Measurements from ENCODE around the gene AKAP13. TPM values are rescaled to one million over a fixed set of nuclear protein-coding genes. Genes with fewer than 3 reads are reported as not detected.

AKAP13 gene
- total RNA-seq, 2 experiments from 2014 or later = 198 to 220 TPM

- peaks cover 43% of the 10 kb centered on the region for H3K4me1 Mint-ChIP-seq
- POLR2A ChIA-PET = interaction anchor here (2.2 kb wide), 1 partner anchor 21 kb away, joined by 6 read pairs; the partner anchor contains the start of gene AKAP13
- DNase-seq (no peak), ATAC-seq (ENCODE audit: low read depth) (peak; percentile 45)
- no peaks in the 10 kb centered on the region for H3K9me3 Mint-ChIP-seq
- peak overlapping the region; percentile 34 for H3K4me3 Mint-ChIP-seq
- H3K27me3 Mint-ChIP-seq = no peaks in the 10 kb centered on the region
- no peaks in the 10 kb centered on the region for H3K36me3 Mint-ChIP-seq
- H3K27ac Mint-ChIP-seq = peak overlapping the region; percentile 17
Measured at GRCh38 chr15:85401108-85401774, 20.8 kb downstream of the AKAP13 start.

- peaks cover 49% of the 10 kb centered on the region for H3K4me1 Mint-ChIP-seq
- H3K27me3 Mint-ChIP-seq = no peaks in the 10 kb centered on the region
- POLR2A ChIA-PET = interaction anchor here (0.5 to 0.7 kb wide), 2 partner anchors 21 to 36 kb away, joined by 3 read pairs; no protein-coding TSS in a partner anchor
- peak overlapping the region; percentile 34 for H3K4me3 Mint-ChIP-seq
- DNase-seq (no peak), ATAC-seq (ENCODE audit: low read depth) (no peak)
- no peaks in the 10 kb centered on the region for H3K9me3 Mint-ChIP-seq
- H3K36me3 Mint-ChIP-seq = no peaks in the 10 kb centered on the region
- H3K27ac Mint-ChIP-seq = peak overlapping the region; percentile 19
Measured at GRCh38 chr15:85402195-85402881, 21.9 kb downstream of the AKAP13 start.

GRCh38 chr15:85403745-85404144 is 23.3 kb downstream of the AKAP13 start:
- Mint-ChIP-seq H3K36me3 (no peaks in the 10 kb centered on the region), H3K4me1 (peaks cover 59% of the 10 kb centered on the region), H3K4me3 (no peak overlapping the region), H3K9me3 (no peaks in the 10 kb centered on the region), H3K27ac (no peak overlapping the region), H3K27me3 (no peaks in the 10 kb centered on the region)
- ATAC-seq (ENCODE audit: low read depth) (no peak), DNase-seq (no peak)
- POLR2A ChIA-PET = interaction anchor here (0.8 to 1.1 kb wide), 2 partner anchors 10 to 107 kb away, joined by 3 to 4 read pairs; no protein-coding TSS in a partner anchor

- Mint-ChIP-seq H3K9me3 (no peaks in the 10 kb centered on the region), H3K36me3 (no peaks in the 10 kb centered on the region), H3K27me3 (no peaks in the 10 kb centered on the region), H3K27ac (peak overlapping the region; percentile 13), H3K4me1 (peaks cover 61% of the 10 kb centered on the region), H3K4me3 (no peak overlapping the region)
- no peak for ATAC-seq (ENCODE audit: low read depth)
- no peak for DNase-seq
- POLR2A ChIA-PET = interaction anchor here (0.8 to 1.1 kb wide), 4 partner anchors 9 to 44 kb away, joined by 3 to 6 read pairs (median 4); no protein-coding TSS in a partner anchor
Measured at GRCh38 chr15:85404176-85404917, 23.9 kb downstream of the AKAP13 start.

GRCh38 chr15:85404918-85405866 is 24.8 kb downstream of the AKAP13 start:
- Mint-ChIP-seq H3K27me3 (no peaks in the 10 kb centered on the region), H3K36me3 (peaks cover 2% of the 10 kb centered on the region), H3K4me3 (no peak overlapping the region), H3K4me1 (peaks cover 63% of the 10 kb centered on the region), H3K27ac (peak overlapping the region; percentile 13), H3K9me3 (no peaks in the 10 kb centered on the region)
- POLR2A ChIA-PET = interaction anchor here (0.8 to 1.1 kb wide), 3 partner anchors 8 to 44 kb away, joined by 3 to 6 read pairs (median 4); no protein-coding TSS in a partner anchor
- ATAC-seq (ENCODE audit: low read depth) = no peak
- no peak for DNase-seq

- H3K27ac Mint-ChIP-seq = peak overlapping the region; percentile 59
- no peak for DNase-seq
Measured at GRCh38 chr15:85406916-85407315, 26.5 kb downstream of the AKAP13 start.

GRCh38 chr15:85407421-85408269 is 27.2 kb downstream of the AKAP13 start:
- POLR2A ChIA-PET = interaction anchor here (1.7 to 2.5 kb wide), 2 partner anchors 27 to 77 kb away, joined by 9 read pairs; partner anchors contain the start of gene AKAP13

More at GRCh38 chr15:85406916-85407315, 26.5 kb downstream of the AKAP13 start:
- ATAC-seq (ENCODE audit: low read depth) = no peak
- POLR2A ChIA-PET = interaction anchor here (2.5 kb wide), 1 partner anchor 26 kb away, joined by 9 read pairs; the partner anchor contains the start of gene AKAP13
- Mint-ChIP-seq H3K4me3 (no peak overlapping the region), H3K4me1 (peaks cover 63% of the 10 kb centered on the region), H3K36me3 (peaks cover 11% of the 10 kb centered on the region), H3K27me3 (no peaks in the 10 kb centered on the region), H3K9me3 (no peaks in the 10 kb centered on the region)

GRCh38 chr15:85408270-85408746 is 27.9 kb downstream of the AKAP13 start:
- peak overlapping the region; percentile 69 for H3K4me3 Mint-ChIP-seq
- DNase-seq = no peak
- H3K36me3 Mint-ChIP-seq = peaks cover 11% of the 10 kb centered on the region
- POLR2A ChIA-PET = interaction anchor here (1.7 to 2.5 kb wide), 2 partner anchors 28 to 77 kb away, joined by 9 read pairs; partner anchors contain the start of gene AKAP13
- peaks cover 63% of the 10 kb centered on the region for H3K4me1 Mint-ChIP-seq
- ATAC-seq (ENCODE audit: low read depth) = peak; percentile 62
- H3K9me3 Mint-ChIP-seq = no peaks in the 10 kb centered on the region
- no peaks in the 10 kb centered on the region for H3K27me3 Mint-ChIP-seq
- peak overlapping the region; percentile 84 for H3K27ac Mint-ChIP-seq

More at GRCh38 chr15:85407421-85408269, 27.2 kb downstream of the AKAP13 start:
- Mint-ChIP-seq H3K36me3 (peaks cover 11% of the 10 kb centered on the region), H3K27me3 (no peaks in the 10 kb centered on the region), H3K9me3 (no peaks in the 10 kb centered on the region), H3K4me1 (peaks cover 59% of the 10 kb centered on the region), H3K4me3 (peak overlapping the region; percentile 43), H3K27ac (peak overlapping the region; percentile 91)
- ATAC-seq (ENCODE audit: low read depth) (peak; percentile 67), DNase-seq (no peak)

- peaks cover 12% of the 10 kb centered on the region for H3K36me3 Mint-ChIP-seq
Measured at GRCh38 chr15:85412066-85412465, 31.7 kb downstream of the AKAP13 start.

GRCh38 chr15:85412956-85413854 is 32.8 kb downstream of the AKAP13 start:
- H3K27me3 Mint-ChIP-seq = no peaks in the 10 kb centered on the region

More at GRCh38 chr15:85412066-85412465, 31.7 kb downstream of the AKAP13 start:
- H3K4me3 Mint-ChIP-seq = no peak overlapping the region
- ATAC-seq (ENCODE audit: low read depth) (no peak), DNase-seq (no peak)
- no peaks in the 10 kb centered on the region for H3K9me3 Mint-ChIP-seq
- H3K4me1 Mint-ChIP-seq = peaks cover 58% of the 10 kb centered on the region
- POLR2A ChIA-PET = interaction anchor here (0.5 to 4.5 kb wide), 6 partner anchors 32 to 780 kb away, joined by 3 to 28 read pairs (median 4); partner anchors contain the start of gene AKAP13
- no peak overlapping the region for H3K27ac Mint-ChIP-seq
- H3K27me3 Mint-ChIP-seq = no peaks in the 10 kb centered on the region

More at GRCh38 chr15:85412956-85413854, 32.8 kb downstream of the AKAP13 start:
- H3K9me3 Mint-ChIP-seq = no peaks in the 10 kb centered on the region
- peaks cover 14% of the 10 kb centered on the region for H3K36me3 Mint-ChIP-seq
- peak overlapping the region; percentile 64 for H3K4me3 Mint-ChIP-seq
- POLR2A ChIA-PET = interaction anchor here (1.0 to 4.5 kb wide), 7 partner anchors 8 to 117 kb away, joined by 3 to 28 read pairs (median 5); partner anchors contain the start of gene AKAP13
- DNase-seq (peak; percentile 57), ATAC-seq (ENCODE audit: low read depth) (peak; percentile 98)
- H3K27ac Mint-ChIP-seq = peak overlapping the region; percentile 80
- H3K4me1 Mint-ChIP-seq = peaks cover 50% of the 10 kb centered on the region
